H1 (cell line): Measurements from ENCODE around the gene GRIK2. TPM values are rescaled to one million over a fixed set of nuclear protein-coding genes. Genes with fewer than 3 reads are reported as not detected.

Experiments
- CTCF ChIA-PET: fragments of 300-600 bp; sonication (Branson Sonifier 250); formaldehyde crosslinking; loops from one replicate; lab custom pipeline; 2021; ENCODE audit not compliant: partially characterized antibody; lab: Charles Lee
- POLR2A ChIA-PET: fragments of 300-600 bp; sonication (Branson Sonifier 250); formaldehyde crosslinking; loops from one replicate; lab custom pipeline; 2021; ENCODE audit warnings: inconsistent platforms; ENCODE audit not compliant: partially characterized antibody; lab: Charles Lee
- DNase-seq, 2 experiments: peaks; one replicate each; pipeline versions ENCODE4 v3.0.0 to v3.0.0-alpha.2; 2010 to 2022; ENCODE audit warnings: low spot score in 2 of 2, low read depth in 1 of 2, mixed read lengths in 1 of 2
- FAIRE-seq: peaks from 2 replicates; lab custom pipeline; 2011; peaks lifted over from hg19 to GRCh38; lab: Jason Lieb, UNC
- H2AFZ ChIP-seq: 2 replicates; pipeline ENCODE4 v1.8.1; 2012; ENCODE audit warnings: low read length, inconsistent platforms
- H2AK5ac ChIP-seq: 2 replicates; pipeline ENCODE4 v1.6.1; 2013; ENCODE audit warnings: low read depth, low read length
- H2BK120ac ChIP-seq: replicated peaks from 2 replicates; pipeline ENCODE3; 2013; ENCODE audit warnings: low read depth, low read length, inconsistent platforms
- H2BK12ac ChIP-seq: 2 replicates; pipeline ENCODE4 v1.6.1; 2013; ENCODE audit warnings: low read depth, low read length
- H2BK15ac ChIP-seq: 2 replicates; pipeline ENCODE4 v1.6.1; 2013; ENCODE audit warnings: low read length
- H2BK20ac ChIP-seq: 2 replicates; pipeline ENCODE4 v1.6.1; 2013; ENCODE audit warnings: low read length
- H2BK5ac ChIP-seq: 2 replicates; pipeline ENCODE4 v1.6.1; 2013; ENCODE audit warnings: low read depth, low read length
- H3K14ac ChIP-seq: 2 replicates; pipeline ENCODE4 v1.6.1; 2013; ENCODE audit warnings: inconsistent platforms; ENCODE audit not compliant: insufficient read length
- H3K18ac ChIP-seq: 2 replicates; pipeline ENCODE4 v1.6.1; 2013; ENCODE audit warnings: low read length; ENCODE audit errors: extremely low read depth
- H3K23ac ChIP-seq: 2 replicates; pipeline ENCODE4 v1.6.1; 2013; ENCODE audit warnings: inconsistent platforms; ENCODE audit not compliant: insufficient read length
- H3K23me2 ChIP-seq: 2 replicates; pipeline ENCODE4 v1.6.1; 2013; ENCODE audit warnings: low read depth, low read length
- H3K27ac ChIP-seq: 2 replicates; pipeline ENCODE4 v1.6.1; 2011; ENCODE audit warnings: low read depth, low read length, inconsistent platforms
- H3K27me3 ChIP-seq, 4 experiments: replicated peaks in 1 of 4; 1 replicate in 1 of 4; 2 replicates in 3 of 4; pipeline versions ENCODE4 v1.6.1 to v1.8.1; 2011 to 2013; ENCODE audit warnings: low read length in 3 of 4, mild to moderate bottlenecking in 3 of 4, inconsistent platforms in 2 of 4, mixed read lengths in 2 of 4, moderate library complexity in 1 of 4; ENCODE audit not compliant: control insufficient read depth in 3 of 4, insufficient read depth in 3 of 4; ENCODE audit errors: extremely low read depth in 1 of 4
- H3K36me3 ChIP-seq, 4 experiments: 2 replicates each; pipeline versions ENCODE4 v1.6.1 to v1.8.1; 2011 to 2013; ENCODE audit warnings: mild to moderate bottlenecking in 4 of 4, low read length in 3 of 4, moderate library complexity in 2 of 4, control low read depth in 1 of 4, inconsistent platforms in 1 of 4; ENCODE audit not compliant: insufficient read depth in 4 of 4, control insufficient read depth in 2 of 4
- H3K4ac ChIP-seq: replicated peaks from 2 replicates; pipeline ENCODE3; 2013; ENCODE audit warnings: low read length, low read depth, mixed read lengths, inconsistent platforms; ENCODE audit not compliant: insufficient read length
- H3K4me1 ChIP-seq, 4 experiments: replicated peaks in 1 of 4; 1 replicate in 1 of 4; 2 replicates in 3 of 4; pipeline versions ENCODE4 v1.6.1 to v1.8.1; 2011 to 2013; ENCODE audit warnings: low read length in 3 of 4, inconsistent platforms in 2 of 4, mixed read lengths in 1 of 4; ENCODE audit not compliant: insufficient read depth in 4 of 4, control insufficient read depth in 3 of 4
- H3K4me2 ChIP-seq, 2 experiments: 2 replicates each; pipeline versions ENCODE4 v1.6.1 to v1.8.1; 2011 to 2013; ENCODE audit warnings: low read depth in 2 of 2, low read length in 2 of 2, control low read depth in 1 of 2, inconsistent platforms in 1 of 2, mild to moderate bottlenecking in 1 of 2; ENCODE audit not compliant: insufficient read depth in 1 of 2
- H3K4me3 ChIP-seq, 4 experiments: fragments of 200-600, 300-600 bp in 1 of 4; sonication (generic), shearing (Covaris generic), sonication (Bioruptor Twin) in 1 of 4; 2 replicates each; pipeline versions ENCODE4 v1.5.1 to v1.8.1; 2011 to 2016; ENCODE audit warnings: low read length in 4 of 4, low read depth in 3 of 4, control low read depth in 2 of 4, inconsistent platforms in 2 of 4, mild to moderate bottlenecking in 2 of 4, mixed read lengths in 1 of 4, moderate library complexity in 1 of 4; ENCODE audit not compliant: insufficient read depth in 2 of 4; ENCODE audit errors: extremely low read depth in 1 of 4
- H3K56ac ChIP-seq: replicated peaks from 2 replicates; pipeline ENCODE3; 2013; ENCODE audit warnings: low read depth, mild to moderate bottlenecking, mixed read lengths, low read length, inconsistent platforms; ENCODE audit not compliant: insufficient read length
- H3K79me1 ChIP-seq: 2 replicates; pipeline ENCODE4 v1.6.1; 2013; ENCODE audit warnings: low read depth, low read length, control low read depth
- H3K79me2 ChIP-seq, 2 experiments: 2 replicates each; pipeline versions ENCODE4 v1.6.1 to v1.8.1; 2012 to 2013; ENCODE audit warnings: low read length in 2 of 2, mild to moderate bottlenecking in 2 of 2, inconsistent platforms in 1 of 2; ENCODE audit not compliant: insufficient read depth in 2 of 2, control insufficient read depth in 1 of 2
- H3K9ac ChIP-seq, 4 experiments: replicated peaks in 1 of 4; 1 replicate in 1 of 4; 2 replicates in 3 of 4; pipeline versions ENCODE4 v1.6.1 to v1.8.1; 2011 to 2013; ENCODE audit warnings: low read depth in 3 of 4, low read length in 3 of 4, control low read depth in 2 of 4, mild to moderate bottlenecking in 2 of 4, moderate library complexity in 2 of 4, inconsistent platforms in 1 of 4; ENCODE audit errors: extremely low read depth in 1 of 4
- H3K9me3 ChIP-seq, 2 experiments: 2 replicates each; pipeline versions ENCODE4 v1.6.1 to v1.8.1; 2012 to 2013; ENCODE audit warnings: mild to moderate bottlenecking in 2 of 2, moderate library complexity in 2 of 2, control low read depth in 1 of 2, inconsistent platforms in 1 of 2, low read depth in 1 of 2, low read length in 1 of 2, mixed read lengths in 1 of 2; ENCODE audit not compliant: insufficient read depth in 2 of 2
- H4K20me1 ChIP-seq, 2 experiments: replicated peaks in 1 of 2; 2 replicates each; pipeline versions ENCODE3 to v1.8.1; 2011 to 2013; ENCODE audit warnings: inconsistent platforms in 2 of 2, low read length in 2 of 2, mild to moderate bottlenecking in 1 of 2; ENCODE audit not compliant: insufficient read depth in 2 of 2, control insufficient read depth in 1 of 2
- H4K5ac ChIP-seq: 2 replicates; pipeline ENCODE4 v1.6.1; 2013; ENCODE audit warnings: low read length, low read depth, mixed read lengths, inconsistent platforms; ENCODE audit not compliant: insufficient read length
- H4K8ac ChIP-seq: 2 replicates; pipeline ENCODE4 v1.8.0; 2013; ENCODE audit warnings: mild to moderate bottlenecking, moderate library complexity, low read length, inconsistent platforms; ENCODE audit not compliant: insufficient read depth; ENCODE audit errors: extremely low read depth
- H4K91ac ChIP-seq: replicated peaks from 2 replicates; pipeline ENCODE3; 2013; ENCODE audit warnings: low read length, mixed read lengths, inconsistent platforms; ENCODE audit not compliant: insufficient read length
- CHD7 ChIP-seq: fragments of 300-600 bp; sonication (generic); IDR thresholded peaks from 2 replicates; pipeline ENCODE4 v1.7.1; 2012; ENCODE audit warnings: low read length, moderate library complexity, mild to moderate bottlenecking, inconsistent platforms; ENCODE audit not compliant: insufficient replicate concordance
- polyA plus RNA-seq, 7 experiments: library from polyadenylated mRNA; depleted of rRNA in 3 of 7; stranded (reverse) in 5 of 7; unstranded in 2 of 7; fragments of >200 nt in 5 of 7; fragments of 200-250 nt in 2 of 7; gene quantifications; 1 replicate in 5 of 7; 2 replicates in 1 of 7; 4 replicates in 1 of 7; pipeline versions ENCODE4 v1.2.1 to v1.2.3, GENCODE V29; 2011 to 2013; ENCODE audit warnings: missing spikeins in 2 of 7, mixed read lengths in 2 of 7
- total RNA-seq: library from RNA; stranded (reverse); fragmentation: NEBNext Ultra II Directional; extraction: Animal tissue kit (Norgen Biotek cat#: 25700); gene quantifications from 2 replicates; pipeline ENCODE4 v1.2.1, GENCODE V29; 2021

Gene GRIK2
- total and polyA plus RNA-seq, 2 of the 8 experiments (the other 6 are each of a cell fraction or from before 2014, with no cell fraction given) = 1.8 to 2.2 TPM

DNA sequence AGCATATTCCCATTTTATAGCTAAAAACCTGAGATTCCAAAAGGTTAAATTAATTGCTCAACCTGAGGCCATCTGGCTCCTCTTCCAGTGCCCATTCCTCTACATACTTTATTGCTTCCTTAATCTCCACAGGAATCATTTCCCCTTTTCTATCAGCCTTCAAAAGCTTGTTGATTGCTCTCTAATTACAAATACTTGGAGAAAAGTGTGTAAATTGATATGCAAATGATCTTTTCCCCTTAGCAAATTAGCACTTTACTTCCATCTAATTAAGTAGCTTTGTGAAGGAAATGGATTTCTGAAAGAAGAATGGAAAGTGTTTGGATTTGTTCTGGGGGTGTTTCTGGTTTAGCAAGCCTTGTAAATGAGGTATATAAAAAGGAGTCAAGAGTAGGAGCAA, 323.3 kb downstream of the GRIK2 start:
- H4K8ac ChIP-seq = no peak overlapping the region
- no peak overlapping the region for H2BK15ac ChIP-seq
- no peak overlapping the region for H3K56ac ChIP-seq
- DNase-seq (peak in 1 of 2 experiments; percentile 39), FAIRE-seq (peak; percentile 92)
- POLR2A ChIA-PET = no interaction called here
- no peak overlapping the region for H2BK20ac ChIP-seq
- H2BK12ac ChIP-seq = no peak overlapping the region
- H4K91ac ChIP-seq = no peak overlapping the region
- H3K79me1 ChIP-seq = no peaks in the 10 kb centered on the region
- H3K36me3 ChIP-seq = no peaks in the 10 kb centered on the region
- no peak overlapping the region for H3K9ac ChIP-seq
- no peak overlapping the region for H3K23ac ChIP-seq
- no peaks in the 10 kb centered on the region for H3K23me2 ChIP-seq
- H3K4me1 ChIP-seq = peaks cover 0 to 13% (median 5%) of the 10 kb centered on the region in 4 experiments; a peak in 3 of 7 replicates
- H4K20me1 ChIP-seq = no peaks in the 10 kb centered on the region
- H3K79me2 ChIP-seq = no peaks in the 10 kb centered on the region
- H3K4me3 ChIP-seq = peak overlapping the region in 1 of 4 experiments; percentile 33; a peak in 1 of 8 replicates
- peak overlapping the region; percentile 12 to 52; a peak in 3 of 4 replicates for H3K4me2 ChIP-seq
- no peaks in the 10 kb centered on the region for H3K9me3 ChIP-seq
- no peak overlapping the region for H2BK120ac ChIP-seq
- no peak overlapping the region for H3K14ac ChIP-seq
- no peak overlapping the region; the same call in 1 of the 2 replicates for H2BK5ac ChIP-seq
- H3K4ac ChIP-seq = no peak overlapping the region
- H3K27ac ChIP-seq = no peak overlapping the region
- no peak overlapping the region for H2AFZ ChIP-seq
- no peak overlapping the region for H4K5ac ChIP-seq
- H3K27me3 ChIP-seq = peaks cover 0 to 1% (median 0%) of the 10 kb centered on the region in 4 experiments; a peak in 1 of 7 replicates
- H3K18ac ChIP-seq = no peak overlapping the region
- CTCF ChIA-PET = no interaction called here
- no peak overlapping the region for H2AK5ac ChIP-seq
- TF ChIP-seq CHD7 = peak; percentile 95
